H7 (cell line): ENCODE measurements around the gene CSMD2. TPM values are rescaled to one million over a fixed set of nuclear protein-coding genes. Genes with fewer than 3 reads are reported as not detected.

Experiments
- DNase-seq: peaks from one replicate; pipeline ENCODE4 v3.0.0; 2012
- H3K27me3 ChIP-seq: 2 replicates; pipeline ENCODE4 v1.6.0; 2011; ENCODE audit warnings: mild to moderate bottlenecking, low read length; ENCODE audit not compliant: control insufficient read depth, insufficient read depth
- H3K36me3 ChIP-seq: replicated peaks from 2 replicates; pipeline ENCODE4 v1.5.1; 2011; ENCODE audit warnings: low read length; ENCODE audit not compliant: control insufficient read depth, insufficient read depth
- H3K4me3 ChIP-seq: 2 replicates; pipeline ENCODE4 v1.5.1; 2011; ENCODE audit warnings: low read depth, mild to moderate bottlenecking, control low read depth, low read length, moderate library complexity; ENCODE audit not compliant: insufficient read depth
- total RNA-seq: library from RNA; depleted of rRNA; stranded (reverse); fragments of >200 nt; shearing (Covaris generic); gene quantifications from 2 replicates; pipeline ENCODE4 v1.2.3, GENCODE V29; 2014

The CSMD2 gene
- total RNA-seq, 1 experiment from 2014 or later, result 6.3 TPM

- H3K4me3 ChIP-seq, result no peak overlapping the region
- H3K36me3 ChIP-seq, result no peaks in the 10 kb centered on the region
- no peak for DNase-seq
- H3K27me3 ChIP-seq, result no peaks in the 10 kb centered on the region
Observed at GRCh38 chr1:33661811-33662454, 503.1 kb downstream of the CSMD2 start.

DNA sequence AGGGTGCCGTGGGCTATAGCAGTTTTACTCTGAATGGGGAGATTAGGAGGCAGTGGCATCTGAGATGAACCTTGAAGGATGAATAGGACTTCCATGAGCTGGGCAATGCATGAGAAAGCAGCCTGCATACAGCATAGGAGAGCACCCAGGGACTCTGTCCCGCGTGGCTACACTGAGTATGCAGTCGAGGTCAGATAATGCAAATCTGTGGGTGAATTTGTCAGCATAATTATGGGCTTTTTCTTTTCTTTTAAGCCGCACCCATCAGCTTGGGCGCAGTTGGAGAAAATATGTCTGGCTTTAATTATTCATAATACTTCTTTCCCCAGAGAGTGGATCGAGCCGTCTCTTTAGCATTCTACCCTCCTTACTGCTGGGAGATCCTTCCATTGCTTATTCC is 504.1 kb downstream of the CSMD2 start:
- no peak for DNase-seq
- no peak overlapping the region for H3K4me3 ChIP-seq
- H3K27me3 ChIP-seq, result no peaks in the 10 kb centered on the region
- no peaks in the 10 kb centered on the region for H3K36me3 ChIP-seq

DNA sequence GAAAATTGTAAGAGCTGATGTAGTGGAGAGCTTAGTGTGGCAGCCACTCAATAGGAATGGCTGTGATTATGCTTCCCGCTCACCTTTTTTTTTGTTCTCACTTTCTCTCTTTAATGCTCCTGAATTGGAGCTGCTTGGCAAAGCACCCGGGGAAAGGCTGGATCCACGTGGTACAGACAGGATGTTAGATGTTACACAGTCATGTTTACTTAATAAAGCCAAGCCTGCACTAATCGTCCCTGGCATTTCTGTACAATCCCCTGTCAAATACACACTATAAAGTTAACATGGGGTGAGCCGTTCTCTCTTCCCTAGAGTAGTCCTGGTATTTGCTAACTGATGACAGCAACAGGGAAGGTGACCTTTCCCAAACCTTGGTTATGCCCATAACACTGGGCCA is 504.8 kb downstream of the CSMD2 start:
- Histone ChIP-seq H3K27me3 (no peaks in the 10 kb centered on the region), H3K36me3 (no peaks in the 10 kb centered on the region), H3K4me3 (no peak overlapping the region)
- no peak for DNase-seq

- Histone ChIP-seq H3K36me3 (no peaks in the 10 kb centered on the region), H3K4me3 (no peak overlapping the region), H3K27me3 (no peaks in the 10 kb centered on the region)
- no peak for DNase-seq
Observed at GRCh38 chr1:33659641-33660040, 505.4 kb downstream of the CSMD2 start.

DNA sequence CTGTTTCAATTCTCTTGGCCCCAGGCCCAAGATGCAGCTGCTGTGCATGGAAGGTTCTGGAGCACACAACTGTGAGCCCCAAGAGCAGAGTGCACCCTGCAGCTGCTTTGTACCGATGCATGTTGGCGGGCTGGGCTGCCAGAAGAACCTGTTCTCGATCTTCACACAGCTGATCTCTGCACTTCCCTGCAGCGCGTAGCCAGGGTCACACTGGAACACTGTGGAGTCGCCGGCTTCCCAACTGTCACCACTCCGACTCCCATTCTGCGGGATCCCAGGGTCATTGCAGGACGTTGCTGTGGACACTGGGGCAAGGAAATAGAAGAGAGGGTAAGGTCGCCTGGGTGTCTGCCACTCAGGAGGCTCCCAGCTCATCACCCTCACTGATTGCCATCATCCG is 507.2 kb downstream of the CSMD2 start:
- H3K4me3 ChIP-seq, result no peak overlapping the region
- no peak for DNase-seq
- no peaks in the 10 kb centered on the region for H3K36me3 ChIP-seq
- no peaks in the 10 kb centered on the region for H3K27me3 ChIP-seq

GRCh38 chr1:33656467-33657005 is 508.5 kb downstream of the CSMD2 start:
- DNase-seq, result no peak
- no peaks in the 10 kb centered on the region for H3K36me3 ChIP-seq
- no peak overlapping the region for H3K4me3 ChIP-seq
- H3K27me3 ChIP-seq, result no peaks in the 10 kb centered on the region

DNA sequence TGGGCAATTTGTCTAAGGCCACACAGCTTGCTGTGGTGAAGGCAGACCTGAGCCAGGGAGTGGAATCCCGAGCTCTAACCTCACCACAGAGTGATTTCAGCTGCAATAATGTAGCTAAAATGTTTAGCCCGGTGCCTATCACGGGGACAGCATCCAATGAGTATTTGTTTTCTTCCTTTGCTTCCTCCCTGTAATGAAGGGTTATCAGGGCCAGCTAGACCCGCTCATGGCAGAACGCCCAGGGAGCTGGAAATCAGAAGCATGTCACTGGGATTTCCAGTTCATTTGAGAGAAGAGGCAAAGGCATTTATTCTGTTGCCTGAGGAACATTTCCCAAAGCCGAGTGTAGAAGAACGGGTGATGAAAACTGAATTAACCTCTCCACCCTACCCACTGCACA is 509.5 kb downstream of the CSMD2 start:
- Histone ChIP-seq H3K36me3 (no peaks in the 10 kb centered on the region), H3K27me3 (no peaks in the 10 kb centered on the region), H3K4me3 (no peak overlapping the region)
- no peak for DNase-seq

GRCh38 chr1:33654267-33654834 is 510.7 kb downstream of the CSMD2 start:
- Histone ChIP-seq H3K4me3 (no peak overlapping the region), H3K27me3 (no peaks in the 10 kb centered on the region), H3K36me3 (no peaks in the 10 kb centered on the region)
- peak; percentile 74 for DNase-seq

- no peak for DNase-seq
- H3K36me3 ChIP-seq, result no peaks in the 10 kb centered on the region
- H3K4me3 ChIP-seq, result no peak overlapping the region
- no peaks in the 10 kb centered on the region for H3K27me3 ChIP-seq
Observed at GRCh38 chr1:33653226-33653625, 511.8 kb downstream of the CSMD2 start.

DNA sequence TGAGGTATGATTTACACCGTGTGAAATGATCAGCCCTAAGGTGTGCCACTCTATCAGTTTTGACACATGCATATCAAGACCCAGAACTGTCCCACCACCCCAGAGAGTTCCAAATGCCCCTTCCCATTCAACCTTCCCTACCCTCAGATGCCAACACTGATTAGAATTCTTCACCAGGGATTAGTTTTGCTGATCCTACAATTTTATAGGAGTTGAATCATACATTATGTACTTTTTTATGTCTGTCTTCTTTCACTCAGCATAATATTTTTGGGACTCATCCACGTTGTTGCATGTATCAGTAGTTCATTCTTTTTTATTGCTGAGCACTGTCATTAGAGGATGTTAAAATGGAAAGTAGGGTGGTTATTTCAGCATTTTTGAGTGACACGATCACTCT is 514.3 kb downstream of the CSMD2 start:
- Histone ChIP-seq H3K4me3 (no peak overlapping the region), H3K27me3 (no peaks in the 10 kb centered on the region), H3K36me3 (no peaks in the 10 kb centered on the region; the same call in 1 of the 2 replicates)
- no peak for DNase-seq

DNA sequence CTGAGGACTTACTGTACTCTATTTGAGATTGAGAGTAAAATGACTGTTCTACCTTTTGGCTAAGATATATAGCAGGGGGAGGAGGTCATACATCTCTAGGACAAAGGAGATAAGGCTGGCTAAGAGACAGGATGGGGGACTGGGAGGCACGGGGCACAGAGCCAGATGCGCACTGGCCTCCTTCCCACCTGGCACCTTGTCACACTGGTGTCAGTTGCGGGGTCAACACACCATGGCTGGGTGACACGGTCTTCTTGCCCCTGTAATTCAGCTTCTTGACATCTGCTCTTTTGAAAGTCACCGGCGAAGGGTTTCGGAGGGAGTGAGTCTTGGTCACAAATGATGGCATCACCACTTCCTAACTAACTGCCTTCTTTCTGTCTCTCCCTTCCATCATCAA is 515.3 kb downstream of the CSMD2 start:
- H3K27me3 ChIP-seq, result no peaks in the 10 kb centered on the region
- no peak overlapping the region for H3K4me3 ChIP-seq
- no peaks in the 10 kb centered on the region; the same call in 1 of the 2 replicates for H3K36me3 ChIP-seq
- no peak for DNase-seq

GRCh38 chr1:33643216-33643615 is 521.8 kb downstream of the CSMD2 start:
- Histone ChIP-seq H3K36me3 (no peaks in the 10 kb centered on the region; the same call in 1 of the 2 replicates), H3K27me3 (no peaks in the 10 kb centered on the region), H3K4me3 (no peak overlapping the region)
- no peak for DNase-seq

DNA sequence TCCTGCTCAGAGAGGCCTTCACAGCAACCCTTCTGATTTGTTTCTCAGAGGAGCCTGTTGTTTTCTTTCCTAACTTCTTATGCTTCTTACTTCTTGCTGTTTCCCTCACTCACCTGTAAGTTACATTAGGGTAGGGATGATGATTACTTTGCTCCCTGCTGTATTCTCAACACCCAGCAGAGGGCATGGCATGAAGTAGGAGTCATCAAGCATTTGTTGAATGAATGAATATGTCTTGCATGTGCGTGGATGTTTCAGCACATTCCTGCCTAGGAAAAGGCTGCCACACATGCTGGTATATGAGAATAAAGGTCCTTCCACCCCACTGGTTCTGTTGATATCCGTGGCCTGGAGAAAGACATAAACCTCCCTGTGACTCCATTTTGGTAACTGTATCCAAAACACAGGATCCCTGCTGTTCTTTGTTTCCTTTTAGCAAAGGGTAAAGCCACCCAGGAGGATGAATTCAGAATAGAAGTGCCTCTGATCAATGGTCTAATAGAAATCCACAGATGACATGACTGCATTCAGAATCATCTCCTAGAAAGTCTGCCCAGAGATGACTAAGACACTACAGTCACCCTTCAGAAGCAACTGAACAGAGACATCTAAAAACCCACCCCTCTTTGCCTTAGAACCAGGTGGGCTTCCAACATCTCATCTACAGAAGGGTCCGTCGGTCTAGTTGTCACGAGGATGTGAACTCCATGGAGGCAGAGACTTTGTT is 523.8 kb downstream of the CSMD2 start:
- Histone ChIP-seq H3K4me3 (no peak overlapping the region), H3K36me3 (no peaks in the 10 kb centered on the region; the same call in 1 of the 2 replicates), H3K27me3 (no peaks in the 10 kb centered on the region)
- peak; percentile 68 for DNase-seq

DNA sequence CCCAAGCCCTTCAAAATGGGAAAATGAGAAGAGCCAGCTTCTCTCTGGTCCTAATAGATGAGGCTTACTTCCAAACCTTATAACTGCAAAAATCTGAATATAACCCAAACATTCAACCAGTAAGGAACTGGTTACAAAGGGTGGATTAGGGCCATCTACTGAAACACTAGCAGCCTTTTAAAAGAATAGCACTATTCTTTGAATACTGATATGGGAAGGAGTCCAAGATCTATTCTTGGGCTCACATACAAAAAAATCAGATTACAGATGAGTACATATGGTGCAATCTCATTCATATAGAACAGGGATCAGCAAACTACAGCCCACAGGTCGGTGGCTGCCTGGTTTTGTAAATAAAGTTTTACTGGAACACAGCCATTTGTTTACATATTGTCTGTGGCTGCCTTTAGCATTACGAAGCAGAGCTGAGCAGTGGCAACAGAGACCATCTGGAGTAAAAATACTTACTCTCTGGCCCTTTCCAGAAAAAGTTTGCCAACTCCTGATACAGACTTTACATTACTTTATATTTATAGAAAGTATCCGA is 524.8 kb downstream of the CSMD2 start:
- Histone ChIP-seq H3K27me3 (no peaks in the 10 kb centered on the region), H3K36me3 (no peaks in the 10 kb centered on the region), H3K4me3 (no peak overlapping the region)
- DNase-seq, result no peak
